Right ventricle myocardium inferior (tissue), 1 donor: ENCODE measurements around the gene BRAP. TPM values are rescaled to one million over a fixed set of nuclear protein-coding genes. Genes with fewer than 3 reads are reported as not detected.
A peak's percentile ranks its signal among the peaks of the same experiment; 100 is the strongest.
"Not testable (repeated sequence)": the region's sequence is repeated elsewhere in the genome, so short reads cannot be mapped to it uniquely, and the experiment has no call there.

Experiments
- ATAC-seq: fragments of 200-7000 bp; cut with Tn5 transposase; one replicate; pipeline ENCODE4 v1.9.1; 2020; ENCODE audit warnings: mild to moderate bottlenecking, moderate library complexity
- DNase-seq: peaks from one replicate; pipeline ENCODE4 v3.0.0; 2021; ENCODE audit errors: missing footprints
- intact Hi-C: fragments of 100-400 bp; cut with DNase I; formaldehyde crosslinking; loops from one replicate; pipeline ENCODE4 v1.11.0; 2022
- total RNA-seq: library from RNA; stranded (reverse); fragmentation: NEBNext Ultra II Directional; extraction: Animal tissue kit (Norgen Biotek cat#: 25700); gene quantifications from one replicate; pipeline ENCODE4 v1.2.1, GENCODE V29; 2021
- donor health status: DM: no; HTN: yes; CAD: no; lungs with severe emphysema.

Gene BRAP
- total RNA-seq, 1 donor from 2014 or later, result 14.1 TPM

DNA sequence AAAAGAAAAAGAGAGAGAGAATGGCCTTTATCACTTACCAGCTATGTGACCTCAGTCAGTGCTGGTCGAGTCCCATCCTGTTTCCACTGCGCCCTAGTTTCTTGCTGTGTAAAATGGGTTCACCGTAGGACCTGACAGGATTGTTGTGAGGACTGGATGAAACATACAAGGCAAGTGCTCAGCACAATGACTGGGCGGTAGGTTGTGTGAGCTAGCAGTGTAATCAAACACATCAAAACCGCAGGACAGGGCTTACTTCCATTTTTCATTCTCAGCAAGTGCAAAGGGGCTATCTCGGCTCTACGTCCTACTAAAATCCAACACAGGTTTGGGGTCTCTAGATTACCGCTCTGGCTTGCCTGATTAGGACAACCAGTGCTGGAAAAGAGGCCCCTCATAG lies 50.2 kb downstream of the BRAP start:
- ATAC-seq (no peak), DNase-seq (no peak)
- intact Hi-C loops, result loop anchor here (5.0 kb wide), 1 partner anchor 38 kb away; the partner anchor contains the start of gene ATXN2

DNA sequence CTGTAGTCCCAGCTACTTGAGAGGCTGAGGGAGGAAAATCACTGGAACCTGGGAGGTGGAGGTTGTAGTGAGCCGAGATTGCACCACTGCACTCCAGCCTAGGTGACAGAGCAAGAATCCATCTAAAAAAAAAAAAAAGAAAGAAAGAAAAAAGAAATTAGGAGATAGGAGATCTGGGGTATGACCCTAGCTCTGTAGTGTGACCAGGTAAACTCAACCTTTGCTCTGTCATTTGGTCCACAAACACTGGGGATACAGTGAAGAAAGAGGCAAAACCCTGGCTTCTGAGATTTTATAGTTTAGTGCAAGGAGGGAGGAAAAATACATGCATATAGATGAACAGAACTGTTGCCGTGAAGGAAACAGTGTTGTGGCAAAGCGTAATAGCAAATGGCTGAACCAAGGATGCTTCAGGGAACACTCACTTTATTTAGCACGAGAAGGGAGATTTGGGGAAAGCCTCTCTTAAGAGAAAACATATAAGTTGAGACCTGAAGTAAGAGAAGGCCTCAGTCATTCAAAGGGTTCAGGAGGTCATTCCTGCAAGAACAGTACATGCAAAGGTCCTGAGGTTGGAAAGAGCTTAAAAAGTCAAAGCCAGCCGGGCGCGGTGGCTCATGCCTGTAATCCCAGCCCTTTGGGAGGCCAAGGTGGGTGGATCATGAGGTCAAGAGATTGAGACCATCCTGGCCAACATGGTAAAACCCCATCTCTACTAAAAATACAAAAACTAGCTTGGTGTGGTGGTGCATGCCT lies 57.1 kb downstream of the BRAP start:
- no peak for ATAC-seq
- intact Hi-C loops, result no loop called here
- DNase-seq, result no peak

DNA sequence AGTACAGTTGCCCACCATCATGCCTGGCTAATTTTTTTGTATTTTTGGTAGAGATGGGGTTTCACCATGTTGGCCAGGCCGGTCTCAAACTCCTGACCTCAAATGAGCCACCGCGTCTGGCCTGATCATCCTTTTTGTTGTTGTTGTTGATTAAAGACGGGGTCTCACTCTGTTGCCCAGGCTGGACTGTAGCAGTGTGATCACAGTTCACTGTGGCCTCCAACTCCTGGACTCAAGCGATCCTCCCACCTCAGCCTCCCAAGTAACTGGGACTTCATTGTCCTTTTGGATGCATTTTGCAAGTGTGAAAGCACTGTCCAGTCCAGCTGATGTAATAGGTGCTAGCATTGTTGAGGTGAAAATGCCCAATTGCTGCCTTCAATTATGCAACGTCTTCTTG lies 59.5 kb downstream of the BRAP start:
- no peak for DNase-seq
- intact Hi-C loops, result no loop called here
- no peak for ATAC-seq

GRCh38 chr12:111624540-111624939 lies 61.2 kb downstream of the BRAP start:
- intact Hi-C loops, result no loop called here
- ATAC-seq, result no peak
- no peak for DNase-seq

GRCh38 chr12:111617841-111618240 lies 67.9 kb downstream of the BRAP start:
- intact Hi-C loops, ATAC-seq, DNase-seq: not testable (repeated sequence)

DNA sequence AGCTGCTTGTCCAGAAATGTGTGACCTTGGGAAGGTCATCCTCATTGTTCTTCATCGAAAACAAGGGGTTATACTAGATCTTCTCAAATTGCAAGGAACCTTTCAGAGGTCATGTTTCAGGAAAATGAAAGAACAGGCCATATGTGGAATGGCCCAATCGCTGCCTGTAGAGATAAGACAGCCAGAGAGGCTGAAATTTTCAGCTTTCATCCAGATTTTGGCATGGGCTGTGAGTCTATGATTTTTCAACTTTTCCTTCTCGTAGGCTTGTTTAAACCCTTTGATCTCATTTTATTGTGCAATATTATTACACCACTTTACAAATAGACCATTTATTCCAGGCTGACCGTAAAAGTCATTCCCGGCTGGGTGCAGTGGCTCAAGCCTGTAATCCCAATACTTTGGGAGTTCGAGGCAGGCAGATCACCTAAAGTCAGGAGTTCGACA lies 69.6 kb downstream of the BRAP start:
- DNase-seq (no peak), ATAC-seq (peak; percentile 73)
- intact Hi-C loops, result no loop called here

GRCh38 chr12:111607239-111607638 lies 78.5 kb downstream of the BRAP start:
- intact Hi-C loops, result no loop called here
- no peak for DNase-seq
- no peak for ATAC-seq

DNA sequence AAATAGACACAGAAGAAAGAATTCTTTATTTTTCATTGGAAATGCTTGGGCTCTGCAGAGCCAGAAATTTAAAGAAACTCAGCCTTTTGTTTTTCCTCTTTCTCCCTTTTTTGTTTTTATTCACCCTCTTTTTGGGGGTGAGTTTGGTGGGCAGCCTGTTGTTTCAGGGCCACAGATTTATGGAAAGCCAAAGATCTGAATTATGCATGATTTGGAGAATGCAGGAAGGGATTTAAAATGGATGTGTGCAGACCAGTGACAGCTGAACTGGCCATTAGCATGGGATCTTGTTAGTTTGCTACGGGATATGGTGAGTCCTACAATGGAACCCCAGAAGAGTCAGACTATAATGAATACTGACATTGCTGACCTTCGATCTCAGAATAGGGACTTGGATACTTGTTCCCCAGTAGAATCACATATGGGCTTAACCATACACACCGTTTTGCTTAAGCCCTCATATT lies 79.0 kb downstream of the BRAP start:
- no peak for DNase-seq
- ATAC-seq, result no peak
- intact Hi-C loops, result no loop called here

DNA sequence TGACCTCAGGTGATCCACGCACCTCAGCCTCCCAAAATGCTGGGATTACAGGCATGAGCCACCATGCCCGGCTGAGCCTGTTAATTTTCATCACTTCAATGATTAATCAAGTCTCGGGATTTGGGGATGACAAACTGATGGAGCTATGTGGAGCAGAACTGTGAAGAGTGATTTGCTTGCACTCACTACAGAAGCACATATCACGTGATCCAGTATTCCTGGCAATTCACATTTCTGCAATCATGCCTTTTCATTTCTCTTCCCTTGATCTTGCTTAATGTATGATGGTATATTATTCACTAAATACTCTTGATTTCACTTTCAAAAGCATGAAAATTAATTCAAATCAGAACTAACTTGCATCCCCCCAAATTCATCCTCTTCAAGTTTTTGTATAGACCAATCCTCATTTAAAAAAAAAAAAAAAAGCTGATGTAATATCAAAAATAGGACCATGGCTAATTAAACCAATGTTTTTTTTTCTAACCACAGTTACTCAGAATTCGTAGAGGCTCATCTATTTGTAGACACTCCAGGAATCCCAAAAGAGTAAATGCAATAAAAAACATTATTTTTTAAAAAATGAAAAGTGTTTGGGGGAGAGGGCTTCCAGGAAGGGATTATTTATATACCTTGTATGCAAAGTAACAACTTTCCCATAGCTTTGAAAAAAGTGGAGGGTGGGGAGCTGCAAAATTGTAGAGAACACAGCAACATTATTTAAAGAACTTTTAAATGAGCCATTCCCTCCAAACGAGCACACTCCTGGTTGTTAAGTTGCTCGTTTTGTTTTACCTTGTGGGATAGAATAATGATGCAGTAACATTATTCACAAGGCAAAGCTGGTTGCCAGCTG lies 79.6 kb downstream of the BRAP start:
- DNase-seq, result no peak
- intact Hi-C loops, result no loop called here
- ATAC-seq, result no peak

DNA sequence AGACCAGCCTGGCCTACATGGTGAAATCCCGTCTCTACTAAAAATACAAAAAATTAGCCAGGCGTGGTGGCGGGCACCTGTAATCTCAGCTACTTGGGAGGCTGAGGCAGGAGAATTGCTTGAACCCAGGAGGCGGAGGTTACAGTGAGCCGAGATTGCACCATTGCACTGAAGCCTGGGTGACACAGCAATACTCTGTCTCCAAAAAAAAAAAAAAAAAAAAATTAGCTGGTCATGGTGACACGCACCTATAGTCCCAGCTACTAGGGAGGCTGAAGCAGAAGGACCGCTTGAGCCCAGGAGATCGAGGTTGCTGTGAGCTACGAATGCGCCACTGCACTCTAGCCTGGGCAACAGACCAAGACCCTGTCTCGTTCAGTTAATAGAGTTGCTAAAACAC lies 82.9 kb downstream of the BRAP start:
- intact Hi-C loops, DNase-seq: not testable (repeated sequence)

DNA sequence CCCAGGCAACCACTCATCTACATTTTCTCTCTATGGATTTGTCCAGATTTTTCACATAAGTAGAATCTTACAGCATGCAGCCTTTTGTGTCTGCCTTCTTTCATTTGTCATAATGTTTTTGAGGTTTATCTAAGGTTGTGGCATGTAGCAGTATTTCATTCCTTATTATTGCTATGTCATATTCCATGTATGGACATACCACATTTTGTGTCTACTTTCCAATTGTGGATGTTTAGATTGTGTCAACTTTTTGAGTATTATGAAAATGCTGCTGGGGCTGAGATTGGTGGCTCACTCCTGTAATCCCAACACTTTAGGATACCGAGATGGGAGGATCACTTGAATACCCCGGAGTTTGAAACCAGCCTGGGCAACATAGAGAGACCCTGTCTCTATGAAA lies 83.4 kb downstream of the BRAP start:
- ATAC-seq (no peak), DNase-seq (no peak)
- intact Hi-C loops, result no loop called here

More for the DNA sequence above, 82.9 kb downstream of the BRAP start:
- ATAC-seq, result not testable (repeated sequence)

GRCh38 chr12:111600986-111601385 lies 84.8 kb downstream of the BRAP start:
- ATAC-seq, DNase-seq, intact Hi-C loops: not testable (repeated sequence)

DNA sequence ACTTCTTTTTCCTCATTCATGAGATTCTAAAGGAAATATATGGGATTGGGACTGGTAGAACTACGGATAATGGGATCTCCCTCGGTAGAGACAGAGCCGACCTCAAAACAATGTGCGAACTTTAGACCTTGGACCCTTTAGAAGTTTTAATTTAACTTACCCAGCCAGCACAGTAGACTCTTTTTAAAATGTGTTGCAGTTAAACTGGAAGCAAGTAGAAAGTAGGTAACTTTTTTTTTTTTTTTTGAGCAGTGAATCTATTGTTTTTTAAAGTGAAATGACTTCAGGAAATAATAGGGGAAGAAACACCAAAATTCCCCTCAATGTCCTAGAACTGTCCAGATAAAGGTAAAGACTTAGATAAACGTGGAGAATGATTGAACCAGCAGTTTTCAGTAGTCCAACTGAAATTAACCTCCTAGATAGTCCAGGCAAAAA lies 85.5 kb downstream of the BRAP start:
- intact Hi-C loops, result no loop called here
- ATAC-seq (no peak), DNase-seq (no peak)

- ATAC-seq (peak; percentile 92), DNase-seq (peak; percentile 94)
- intact Hi-C loops, result loop anchor here (5.0 kb wide), 3 partner anchors 37 to 187 kb away; no protein-coding TSS in a partner anchor
These were observed 86.1 kb downstream of the BRAP start for GRCh38 chr12:111599453-111600204.

DNA sequence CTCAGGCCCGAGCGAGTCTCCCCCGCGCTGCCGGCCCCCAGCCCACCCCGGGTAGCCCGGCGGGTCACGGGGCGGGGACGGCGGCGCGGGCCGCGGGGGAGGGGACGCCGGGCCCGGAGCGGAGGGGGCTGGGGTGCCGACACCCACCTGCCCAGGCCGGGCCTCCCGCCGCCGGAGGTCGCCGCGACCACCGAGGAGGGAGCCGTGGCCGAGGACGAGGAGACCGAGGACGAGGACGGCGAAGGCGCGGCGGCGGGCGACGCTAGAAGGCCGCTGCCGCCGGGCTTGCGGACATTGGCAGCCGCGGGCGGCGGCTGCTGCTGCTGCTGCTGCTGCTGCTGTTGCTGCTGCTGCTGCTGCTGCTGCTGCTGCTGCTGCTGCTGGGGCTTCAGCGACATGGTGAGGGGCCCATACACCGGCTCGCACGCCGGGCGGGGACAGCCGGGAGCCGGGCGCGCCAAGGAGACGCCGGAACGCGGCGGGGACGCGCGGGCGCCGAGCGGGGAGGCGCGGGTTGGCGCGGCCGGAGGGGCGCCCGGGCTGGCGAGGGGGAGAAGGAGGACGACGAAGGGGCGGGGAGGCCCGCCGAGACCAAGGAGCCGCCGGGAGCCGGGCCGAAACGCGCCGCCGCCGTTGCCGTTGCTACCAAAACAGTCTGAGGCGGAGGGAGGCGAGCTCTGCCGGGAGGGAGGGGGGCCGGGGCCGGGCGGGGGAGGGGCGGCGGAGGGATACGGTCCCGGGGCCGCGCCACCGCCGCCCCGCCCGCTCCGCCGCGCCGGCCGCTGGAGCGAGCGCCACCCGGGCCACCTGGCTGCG lies 86.9 kb downstream of the BRAP start, which contains the start of gene ATXN2:
ATXN2 (minus strand) TSS at position 679 of the 816 bp plus-strand sequence; CDS start at position 398, 281 bp downstream.
- ATAC-seq, result peak; percentile 49
- intact Hi-C loops, result loop anchor here (5.0 kb wide), 3 partner anchors 37 to 187 kb away; no protein-coding TSS in a partner anchor
- peak; percentile 86 for DNase-seq

GRCh38 chr12:111597831-111598636 lies 87.7 kb downstream of the BRAP start:
- intact Hi-C loops, result loop anchor here (5.0 kb wide), 3 partner anchors 36 to 186 kb away; no protein-coding TSS in a partner anchor
- ATAC-seq, result peak; percentile 41

More at GRCh38 chr12:111597831-111598636, 87.7 kb downstream of the BRAP start:
- DNase-seq, result peak; percentile 83
